ACC112 (cell line): ENCODE results near the gene C20orf144.

Source experiments
- H2AFZ ChIP-seq: fragments of 200-600 bp; sonication (generic); one replicate; pipeline ENCODE4 v1.6.0; 2017; ENCODE audit warnings: antibody characterized with exemption, low read length; ENCODE audit not compliant: unreplicated experiment
- H3K27ac ChIP-seq: fragments of 200-600 bp; sonication (generic); 2 replicates; pipeline ENCODE4 v1.5.1; 2014; ENCODE audit warnings: low read depth, mild to moderate bottlenecking, antibody characterized with exemption, low read length, moderate library complexity
- H3K27me3 ChIP-seq: fragments of 200-600 bp; sonication (generic); 2 replicates; pipeline ENCODE4 v1.6.1; 2014; ENCODE audit warnings: mild to moderate bottlenecking, antibody characterized with exemption, low read length, moderate library complexity, mixed read lengths; ENCODE audit not compliant: insufficient read depth
- H3K36me3 ChIP-seq: fragments of 200-600 bp; sonication (generic); 2 replicates; pipeline ENCODE4 v1.6.1; 2016; ENCODE audit warnings: mild to moderate bottlenecking, antibody characterized with exemption, low read length, moderate library complexity, mixed read lengths; ENCODE audit not compliant: insufficient read depth
- H3K4me1 ChIP-seq: fragments of 200-600 bp; sonication (generic); one replicate; pipeline ENCODE4 v1.6.1; 2016; ENCODE audit warnings: low read length, mixed read lengths; ENCODE audit not compliant: insufficient read depth, unreplicated experiment, control insufficient read depth
- H3K4me3 ChIP-seq: fragments of 200-600 bp; sonication (generic); 2 replicates; pipeline ENCODE4 v1.5.1; 2014; ENCODE audit warnings: mild to moderate bottlenecking, low read depth, low read length
- H3K79me2 ChIP-seq: fragments of 200-600 bp; sonication (generic); one replicate; pipeline ENCODE4 v1.6.0; 2016; ENCODE audit warnings: low read length; ENCODE audit not compliant: control insufficient read depth, unreplicated experiment, insufficient read depth

Gene C20orf144

DNA sequence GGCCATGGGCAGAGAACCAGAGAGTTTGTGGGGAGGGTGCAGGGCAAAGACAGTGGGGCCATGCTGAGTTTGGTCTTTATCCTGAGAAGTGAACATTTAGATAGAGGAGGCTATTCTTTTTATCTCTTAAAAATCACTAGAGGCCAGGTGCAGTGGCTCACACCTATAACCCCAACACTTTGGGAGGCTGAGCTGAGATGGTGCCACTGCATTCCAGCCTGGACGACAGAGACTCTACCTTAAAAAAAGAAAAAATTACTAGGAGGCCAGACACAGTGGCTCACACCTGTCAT lies 49.3 kb downstream of the C20orf144 start:
- H3K27me3 ChIP-seq, result no peaks in the 10 kb centered on the region
- H3K27ac ChIP-seq, result no peak overlapping the region
- H3K4me1 ChIP-seq, result peaks cover 14% of the 10 kb centered on the region
- no peak overlapping the region for H2AFZ ChIP-seq
- H3K79me2 ChIP-seq, result no peaks in the 10 kb centered on the region
- H3K4me3 ChIP-seq, result no peak overlapping the region
- H3K36me3 ChIP-seq, result no peaks in the 10 kb centered on the region
